ENCODE data around the gene ADAMTS15.
"Not testable (repeated sequence)": the region's sequence is repeated elsewhere in the genome, so short reads cannot be mapped to it uniquely, and the experiment has no call there.

GRCh38 chr11:130438401-130439159 is 9.9 kb upstream of the ADAMTS15 start:
- TF ChIP-seq, protein P1, sequence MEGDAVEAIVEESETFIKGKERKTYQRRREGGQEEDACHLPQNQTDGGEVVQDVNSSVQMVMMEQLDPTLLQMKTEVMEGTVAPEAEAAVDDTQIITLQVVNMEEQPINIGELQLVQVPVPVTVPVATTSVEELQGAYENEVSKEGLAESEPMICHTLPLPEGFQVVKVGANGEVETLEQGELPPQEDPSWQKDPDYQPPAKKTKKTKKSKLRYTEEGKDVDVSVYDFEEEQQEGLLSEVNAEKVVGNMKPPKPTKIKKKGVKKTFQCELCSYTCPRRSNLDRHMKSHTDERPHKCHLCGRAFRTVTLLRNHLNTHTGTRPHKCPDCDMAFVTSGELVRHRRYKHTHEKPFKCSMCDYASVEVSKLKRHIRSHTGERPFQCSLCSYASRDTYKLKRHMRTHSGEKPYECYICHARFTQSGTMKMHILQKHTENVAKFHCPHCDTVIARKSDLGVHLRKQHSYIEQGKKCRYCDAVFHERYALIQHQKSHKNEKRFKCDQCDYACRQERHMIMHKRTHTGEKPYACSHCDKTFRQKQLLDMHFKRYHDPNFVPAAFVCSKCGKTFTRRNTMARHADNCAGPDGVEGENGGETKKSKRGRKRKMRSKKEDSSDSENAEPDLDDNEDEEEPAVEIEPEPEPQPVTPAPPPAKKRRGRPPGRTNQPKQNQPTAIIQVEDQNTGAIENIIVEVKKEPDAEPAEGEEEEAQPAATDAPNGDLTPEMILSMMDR (conservative IDR thresholded peaks at IDR 0.05 in 1 of 2, IDR thresholded peaks at IDR 0.05 in 1 of 2; ENCODE audit: extremely low read depth in 1 of 2, insufficient read depth in 1 of 2, low read depth in 1 of 2, low read length in 2 of 2), result not testable (repeated sequence)
- not testable (repeated sequence) for TF ChIP-seq EZH2 (IDR thresholded peaks at IDR 0.05; ENCODE audit: borderline replicate concordance, low read length)

Data from mammary epithelial cell (primary cell).